NB4 (cell line): ENCODE measurements around the gene KRIT1.

Experiments used
- POLR2A ChIP-seq: IDR thresholded peaks from 2 replicates; pipeline ENCODE4 v1.6.1; 2011; ENCODE audit warnings: mild to moderate bottlenecking; ENCODE audit not compliant: insufficient read length; ENCODE audit errors: extremely low read depth
- TF ChIP-seq, protein P1 (sequence below): IDR thresholded peaks from one replicate; pipeline ENCODE4 v1.5.1; 2012; ENCODE audit warnings: low read depth, low read length

DNA sequence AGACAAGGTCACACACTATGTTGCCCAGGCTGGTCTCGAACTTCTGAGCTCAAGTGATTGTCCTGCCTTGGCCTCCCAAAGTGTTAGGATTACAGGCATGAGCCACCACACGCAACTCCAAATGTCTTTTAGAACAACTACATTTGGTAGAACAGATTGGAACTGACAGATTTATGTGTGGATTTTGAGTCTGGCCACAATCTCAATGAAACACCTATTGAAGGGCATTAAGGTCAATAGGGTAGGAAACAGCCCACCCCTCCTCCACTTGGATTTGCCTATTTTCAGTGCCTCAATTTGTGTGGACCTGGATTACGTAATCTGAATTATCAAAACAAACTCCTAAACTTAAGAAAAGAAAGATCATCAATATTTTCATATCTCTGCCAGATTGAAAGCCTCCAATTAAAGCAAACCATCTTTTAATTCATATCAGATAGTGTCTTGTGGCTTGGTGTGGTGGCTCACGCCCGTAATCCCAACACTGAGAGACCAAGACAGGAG is 95.9 kb downstream of the KRIT1 start:
- TF ChIP-seq, protein P1, sequence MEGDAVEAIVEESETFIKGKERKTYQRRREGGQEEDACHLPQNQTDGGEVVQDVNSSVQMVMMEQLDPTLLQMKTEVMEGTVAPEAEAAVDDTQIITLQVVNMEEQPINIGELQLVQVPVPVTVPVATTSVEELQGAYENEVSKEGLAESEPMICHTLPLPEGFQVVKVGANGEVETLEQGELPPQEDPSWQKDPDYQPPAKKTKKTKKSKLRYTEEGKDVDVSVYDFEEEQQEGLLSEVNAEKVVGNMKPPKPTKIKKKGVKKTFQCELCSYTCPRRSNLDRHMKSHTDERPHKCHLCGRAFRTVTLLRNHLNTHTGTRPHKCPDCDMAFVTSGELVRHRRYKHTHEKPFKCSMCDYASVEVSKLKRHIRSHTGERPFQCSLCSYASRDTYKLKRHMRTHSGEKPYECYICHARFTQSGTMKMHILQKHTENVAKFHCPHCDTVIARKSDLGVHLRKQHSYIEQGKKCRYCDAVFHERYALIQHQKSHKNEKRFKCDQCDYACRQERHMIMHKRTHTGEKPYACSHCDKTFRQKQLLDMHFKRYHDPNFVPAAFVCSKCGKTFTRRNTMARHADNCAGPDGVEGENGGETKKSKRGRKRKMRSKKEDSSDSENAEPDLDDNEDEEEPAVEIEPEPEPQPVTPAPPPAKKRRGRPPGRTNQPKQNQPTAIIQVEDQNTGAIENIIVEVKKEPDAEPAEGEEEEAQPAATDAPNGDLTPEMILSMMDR: no peak
- no peak for TF ChIP-seq POLR2A
